ACHN (cell line): ENCODE measurements around the gene OR9I1.

ENCODE experiments used
- DNase-seq: peaks from one replicate; pipeline ENCODE4 v3.0.0-alpha.2; 2015
- in situ Hi-C: cut with HindIII; loops from 2 replicates; pipeline ENCODE4 v1.10.0; 2017; ENCODE audit warnings: low sequenced_read_pairs, low pct_ligation_motif_present, low pct_unique_long_range_greater_than_20kb

Gene OR9I1

GRCh38 chr11:58125469-58125868, at the start of gene OR9I1:
Gene OR9I1 (minus strand): TSS chr11:58125530. CDS start chr11:58119444, 6,086 bp downstream.
- DNase-seq, result no peak
- in situ Hi-C loops, result no loop called here

- no peak for DNase-seq
- in situ Hi-C loops, result no loop called here
Measured at GRCh38 chr11:58165504-58166106, 40.3 kb upstream of the OR9I1 start.

GRCh38 chr11:58164990-58165389, 39.7 kb upstream of the OR9I1 start:
- no peak for DNase-seq
- in situ Hi-C loops, result no loop called here

- DNase-seq, result no peak
- in situ Hi-C loops, result no loop called here
Measured at GRCh38 chr11:58164389-58164788, 39.1 kb upstream of the OR9I1 start.

- DNase-seq, result no peak
- in situ Hi-C loops, result no loop called here
Measured at GRCh38 chr11:58152781-58153180, 27.5 kb upstream of the OR9I1 start.

GRCh38 chr11:58142761-58143160, 17.4 kb upstream of the OR9I1 start:
- DNase-seq, result no peak
- in situ Hi-C loops, result no loop called here

- in situ Hi-C loops, result no loop called here
- no peak for DNase-seq
Measured at GRCh38 chr11:58135171-58135570, 9.8 kb upstream of the OR9I1 start.

GRCh38 chr11:58134151-58134550, 8.8 kb upstream of the OR9I1 start:
- in situ Hi-C loops, result no loop called here
- no peak for DNase-seq

- in situ Hi-C loops, result no loop called here
- DNase-seq, result no peak
Measured at GRCh38 chr11:58133309-58134076, 8.2 kb upstream of the OR9I1 start.

- no peak for DNase-seq
- in situ Hi-C loops, result no loop called here
Measured at GRCh38 chr11:58127350-58127749, 2.0 kb upstream of the OR9I1 start.

GRCh38 chr11:58121096-58121495, 4.2 kb downstream of the OR9I1 start:
- DNase-seq, result no peak
- in situ Hi-C loops, result no loop called here

GRCh38 chr11:58097437-58097836, 27.9 kb downstream of the OR9I1 start:
- in situ Hi-C loops, result no loop called here
- DNase-seq, result no peak

- in situ Hi-C loops, result no loop called here
- DNase-seq, result no peak
Measured at GRCh38 chr11:58086528-58086927, 38.8 kb downstream of the OR9I1 start.

- DNase-seq, result no peak
Measured at GRCh38 chr11:58075781-58076180, 49.5 kb downstream of the OR9I1 start.

GRCh38 chr11:58070585-58070984, 54.7 kb downstream of the OR9I1 start:
- in situ Hi-C loops, result no loop called here
- no peak for DNase-seq

More at GRCh38 chr11:58075781-58076180, 49.5 kb downstream of the OR9I1 start:
- in situ Hi-C loops, result no loop called here

GRCh38 chr11:58068655-58069054, 56.7 kb downstream of the OR9I1 start:
- in situ Hi-C loops, result no loop called here
- no peak for DNase-seq

- DNase-seq, result no peak
- in situ Hi-C loops, result no loop called here
Measured at GRCh38 chr11:58067685-58068084, 57.6 kb downstream of the OR9I1 start.
